Ureter (tissue), 1 donor: ENCODE data around the gene FGF14. TPM values are rescaled to one million over a fixed set of nuclear protein-coding genes. Genes with fewer than 3 reads are reported as not detected.

Experiments
- DNase-seq: peaks from one replicate; pipeline ENCODE4 v3.0.0-alpha.2; 2020; ENCODE audit warnings: low spot score
- total RNA-seq: library from RNA; stranded (reverse); gene quantifications from one replicate; pipeline ENCODE4 v1.2.4, GENCODE V29; 2023
- donor health status: DM: yes; HTN: yes; CAD: no.

FGF14 gene
- total RNA-seq, 1 donor from 2014 or later: 0.68 TPM

DNA sequence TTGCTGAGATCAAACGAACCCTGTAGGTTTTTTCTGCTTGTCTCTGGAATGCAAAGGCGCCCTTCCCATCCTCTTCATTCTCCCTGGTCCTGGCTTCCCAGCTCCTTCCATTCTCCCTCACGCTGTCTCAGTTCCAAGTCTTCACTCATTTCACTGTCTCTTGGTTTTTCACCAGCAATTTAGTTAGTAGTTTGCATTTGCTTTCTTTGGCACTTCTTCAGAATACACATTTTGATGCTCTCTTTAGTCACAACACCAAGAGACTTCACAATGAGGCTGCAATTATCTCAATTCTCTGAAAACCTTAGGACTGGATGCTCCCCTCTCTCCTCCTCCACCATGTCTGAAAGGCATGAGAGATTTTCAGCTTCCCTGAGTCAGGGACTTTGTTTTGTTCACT, 470.7 kb downstream of the FGF14 start:
- DNase-seq: no peak

DNA sequence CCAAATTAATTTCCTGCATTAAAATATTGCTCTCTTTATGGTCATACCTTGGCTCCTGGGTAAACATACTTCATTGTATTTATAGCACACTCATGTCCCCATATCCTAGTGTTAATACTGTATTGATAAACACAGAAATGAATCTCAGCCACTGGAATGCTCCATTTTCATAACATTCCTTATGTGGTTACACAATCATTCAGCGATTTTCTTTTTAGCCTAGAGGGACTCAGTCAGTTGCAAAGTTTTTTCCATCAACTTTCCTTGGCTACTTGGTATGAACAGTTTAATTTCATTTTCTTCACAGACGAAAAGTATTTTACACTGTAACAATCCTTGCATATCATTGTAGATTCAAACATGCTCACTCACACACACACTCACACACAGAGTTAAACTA, 471.5 kb downstream of the FGF14 start:
- no peak for DNase-seq

DNA sequence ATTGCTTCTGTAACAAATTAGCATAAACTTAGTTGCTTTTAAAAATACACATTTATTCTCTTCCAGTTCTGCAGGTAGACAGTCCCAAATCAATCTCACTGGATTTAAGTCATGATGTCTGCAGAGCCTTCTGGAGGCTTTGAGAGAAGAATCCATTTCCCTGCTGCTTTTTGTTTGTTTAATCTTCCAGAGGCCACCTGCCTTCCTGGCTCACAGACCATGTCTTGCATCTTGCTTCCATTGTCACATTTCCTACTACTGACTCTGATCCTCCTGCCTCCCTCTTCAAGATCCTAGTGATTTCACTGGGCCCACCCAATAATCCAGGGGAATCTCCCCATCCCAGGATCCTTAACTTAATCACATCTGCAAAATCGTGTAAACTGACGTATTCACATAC, 476.1 kb downstream of the FGF14 start:
- DNase-seq: no peak

DNA sequence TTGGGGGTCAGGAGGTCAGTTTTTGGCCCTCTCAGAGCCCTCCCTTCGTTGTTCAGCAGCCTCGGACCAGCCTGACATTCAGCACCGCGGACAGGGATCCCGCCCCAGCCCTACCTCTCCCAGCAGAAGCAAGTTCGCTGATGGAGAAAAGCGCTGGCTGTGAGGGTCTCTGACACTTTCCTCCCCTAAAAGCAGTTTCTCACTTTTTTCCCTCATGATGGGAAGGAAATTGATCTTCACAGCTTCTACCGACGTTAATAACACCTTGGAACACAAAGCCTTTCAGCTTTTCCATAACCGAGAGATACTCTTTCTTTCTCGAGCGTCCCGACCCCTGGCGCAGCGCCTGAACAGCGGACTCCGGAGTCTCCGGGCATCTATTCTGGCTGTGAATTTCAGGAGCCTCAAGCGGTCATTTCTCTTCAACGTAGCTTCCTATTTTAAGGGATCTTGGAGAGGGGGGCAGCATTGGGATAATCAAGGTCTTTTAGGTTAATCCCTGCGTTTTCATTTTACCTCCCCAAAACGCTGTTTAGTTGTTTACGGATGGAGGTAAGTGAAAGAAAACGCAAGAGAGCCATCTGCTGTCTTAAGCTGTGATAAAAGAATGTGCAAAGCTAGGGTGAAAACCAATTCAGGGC, 482.2 kb downstream of the FGF14 start:
- DNase-seq: peak; percentile 44

DNA sequence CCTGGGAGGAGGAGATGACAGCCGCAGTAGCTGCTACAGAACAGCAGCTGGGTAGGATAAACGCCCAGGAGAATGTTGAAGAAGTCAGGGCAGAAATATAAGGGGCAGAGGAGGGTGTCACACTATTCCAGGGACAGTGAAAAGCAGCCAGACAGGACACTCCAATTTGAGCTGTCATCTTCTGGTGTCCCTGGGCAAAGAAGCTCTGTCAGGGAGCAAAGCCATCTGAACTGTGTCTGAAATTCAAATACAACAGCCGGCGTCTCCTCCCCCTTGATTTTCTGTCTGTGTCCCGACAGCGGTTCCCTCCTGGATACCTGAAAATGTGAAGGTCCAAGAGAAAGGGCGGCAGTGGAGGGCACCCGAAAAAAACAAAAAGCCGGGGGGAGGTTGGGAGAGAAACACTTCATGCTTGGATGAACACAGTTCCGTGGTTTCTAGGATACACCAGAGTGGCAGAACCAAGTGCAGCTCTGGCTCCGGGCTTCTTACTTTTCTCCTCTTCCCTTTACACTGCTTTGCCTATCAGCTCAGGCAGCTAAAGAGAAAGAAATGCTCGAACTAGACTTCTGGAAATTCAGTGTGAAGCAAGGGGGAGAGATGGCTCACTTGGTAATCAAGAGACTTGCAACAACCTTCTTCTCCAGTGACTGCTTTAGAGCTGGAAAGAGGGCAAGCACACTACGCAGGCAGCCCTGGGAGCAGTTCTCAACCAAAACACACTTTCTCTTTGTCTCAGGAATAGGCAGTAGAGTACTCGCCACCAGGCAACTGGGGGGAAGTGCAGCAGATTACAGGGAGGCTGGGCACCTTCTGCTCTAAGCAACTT, 483.8 kb downstream of the FGF14 start:
- DNase-seq: no peak

DNA sequence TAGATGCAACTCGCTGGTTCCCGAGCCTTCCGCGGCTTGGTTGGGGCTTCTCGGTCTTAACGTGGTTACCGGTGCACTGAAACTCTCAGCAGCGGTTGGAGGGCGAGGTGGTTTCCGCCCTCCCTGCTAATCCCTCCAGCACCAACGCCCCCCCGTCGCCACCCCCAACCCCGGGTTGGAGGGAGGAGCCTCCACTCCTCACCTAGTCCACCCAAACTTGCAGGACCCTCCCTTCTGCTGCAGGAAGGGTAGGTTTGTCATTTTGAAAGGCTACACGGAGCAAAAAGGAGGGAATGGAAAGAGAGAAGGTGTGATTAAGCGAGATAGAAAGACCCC, 484.4 kb downstream of the FGF14 start:
- no peak for DNase-seq

DNA sequence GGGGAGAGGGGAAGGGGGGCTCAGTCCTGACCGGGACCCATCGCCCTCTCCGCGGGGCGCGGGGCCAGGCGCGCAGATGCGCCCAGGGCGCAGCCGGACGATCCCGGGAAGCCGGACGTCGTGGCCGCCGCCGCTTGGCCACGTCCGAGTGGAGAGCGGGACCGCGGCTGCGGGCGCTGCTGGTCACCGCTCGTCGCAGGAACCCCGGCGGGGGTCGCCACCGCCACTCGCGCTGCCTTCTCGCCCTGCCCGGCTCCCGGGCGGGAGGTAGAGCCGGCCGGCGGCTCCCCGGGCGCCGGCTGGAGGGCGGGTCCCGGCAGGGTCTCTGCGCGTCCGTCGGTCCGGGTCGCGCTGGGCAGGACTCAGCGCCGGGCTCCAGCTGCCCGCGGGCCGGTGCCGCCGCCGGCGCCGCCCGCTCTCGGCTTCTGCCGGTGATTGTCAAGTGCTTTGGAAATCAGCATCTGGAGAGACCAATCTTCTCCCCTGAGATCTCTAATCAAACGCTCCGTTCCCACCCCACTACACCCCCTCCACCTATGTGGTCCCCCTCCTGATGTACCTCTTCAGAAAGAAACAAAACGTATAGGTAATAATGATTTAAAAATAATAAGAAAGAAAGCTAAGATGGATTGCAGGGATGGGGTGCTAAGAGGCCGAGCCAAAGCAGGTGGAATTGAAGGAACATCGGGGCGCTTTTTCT, 484.9 kb downstream of the FGF14 start:
- DNase-seq: no peak

DNA sequence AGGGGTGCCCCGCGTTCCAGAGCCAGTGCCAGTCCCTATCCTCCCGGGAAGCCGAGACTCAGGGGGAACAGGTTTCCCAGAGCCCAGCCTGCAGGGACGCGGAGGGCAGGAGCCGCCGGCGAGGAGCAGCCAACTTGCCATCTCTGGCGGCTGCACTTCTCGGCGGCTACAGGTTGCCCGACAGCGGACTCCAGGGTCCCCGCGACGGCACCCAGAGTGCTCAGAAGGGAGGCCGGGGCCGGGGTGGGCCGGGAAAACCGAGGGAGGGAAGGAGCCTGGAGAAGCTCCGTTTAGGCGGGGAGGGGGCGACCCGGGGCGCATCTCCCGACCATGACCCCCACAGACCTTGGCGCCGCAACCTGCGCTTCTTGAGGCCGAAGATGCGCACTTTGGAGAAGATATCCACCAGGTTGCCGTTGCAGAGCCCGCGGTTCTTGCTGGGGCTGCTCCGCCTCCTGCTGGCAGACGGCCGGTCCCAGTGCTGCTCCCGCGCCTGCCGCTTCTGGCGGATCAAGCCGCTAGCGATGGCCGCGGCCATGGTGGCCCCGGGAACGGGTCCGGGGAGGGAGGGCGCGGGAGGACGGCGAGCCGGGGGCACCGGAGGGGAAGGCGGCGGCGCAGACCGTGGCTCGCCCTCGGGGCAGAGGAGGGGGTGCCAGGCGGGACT, 485.6 kb downstream of the FGF14 start:
- no peak for DNase-seq

DNA sequence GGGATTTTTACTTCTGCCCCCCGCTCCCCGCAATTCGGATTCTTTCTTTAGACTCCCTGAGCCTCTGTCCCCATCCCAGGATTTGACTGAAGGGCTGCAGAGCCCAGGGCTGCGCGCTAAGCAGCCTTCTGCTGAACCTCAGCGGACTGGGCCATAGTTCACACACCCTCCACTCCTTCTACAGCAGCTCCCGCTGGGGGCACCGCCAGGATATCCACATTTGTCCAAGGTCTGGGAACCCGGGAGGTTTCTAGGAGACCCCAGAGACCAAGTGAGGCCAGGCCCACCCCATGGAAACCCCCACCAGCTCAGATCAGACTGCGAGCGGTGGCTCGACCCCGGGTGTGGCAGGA, 486.1 kb downstream of the FGF14 start:
- DNase-seq: no peak

DNA sequence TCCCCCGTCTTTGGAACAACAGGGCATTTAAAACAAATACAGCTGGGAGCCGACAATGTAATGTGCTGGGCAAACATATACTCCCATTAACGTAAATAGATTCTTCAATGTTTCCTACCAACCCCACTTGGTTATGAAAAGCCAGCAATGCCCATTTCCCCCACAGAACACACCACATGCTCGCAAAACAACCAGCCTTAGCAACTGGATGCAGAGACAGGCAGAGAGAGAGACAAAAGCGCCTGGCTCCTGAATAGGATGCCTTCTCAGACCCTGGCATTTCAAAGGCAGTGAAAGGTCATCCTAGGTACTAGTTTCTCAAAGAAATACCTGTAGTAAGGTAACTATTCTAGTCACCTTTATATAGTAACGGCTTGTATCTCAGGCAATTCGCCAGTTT, 486.5 kb downstream of the FGF14 start:
- DNase-seq: no peak

DNA sequence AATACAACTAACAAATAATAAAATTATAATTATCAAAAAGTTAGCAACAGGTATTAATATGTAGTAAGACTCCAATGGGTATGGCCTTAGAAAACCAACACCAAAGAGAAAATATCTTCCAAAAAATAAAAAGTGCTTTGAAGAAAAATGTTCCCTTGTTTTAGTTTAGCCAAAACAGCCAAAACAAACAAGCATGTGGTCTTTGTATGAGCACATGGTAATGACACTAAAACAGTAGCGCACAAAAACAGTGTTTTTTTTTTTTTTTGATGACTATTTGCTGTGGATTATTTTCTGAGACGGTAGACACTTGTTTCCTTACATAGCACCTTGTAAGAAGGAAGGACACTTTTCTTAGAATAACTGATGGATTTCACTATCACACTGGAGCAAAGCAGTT, 490.1 kb downstream of the FGF14 start:
- no peak for DNase-seq

DNA sequence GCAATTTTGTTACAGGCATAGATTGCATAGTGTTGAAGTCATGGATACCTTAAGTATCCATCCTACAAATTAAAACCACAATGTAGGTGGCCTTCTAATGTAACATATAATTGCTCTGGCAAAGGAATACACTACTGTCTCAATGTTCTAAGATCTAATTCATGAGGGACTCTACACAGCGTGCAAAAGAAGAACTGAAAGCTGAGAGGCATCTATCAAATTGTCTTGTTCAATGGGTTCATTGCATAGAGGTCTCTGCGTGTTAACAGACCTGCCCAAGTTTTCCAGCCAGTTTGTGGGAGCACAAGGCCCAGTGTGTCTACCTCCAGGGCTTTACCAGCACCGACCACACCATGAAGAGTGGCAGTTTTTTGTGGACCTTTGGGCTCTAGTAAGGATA, 498.0 kb downstream of the FGF14 start:
- DNase-seq: no peak

DNA sequence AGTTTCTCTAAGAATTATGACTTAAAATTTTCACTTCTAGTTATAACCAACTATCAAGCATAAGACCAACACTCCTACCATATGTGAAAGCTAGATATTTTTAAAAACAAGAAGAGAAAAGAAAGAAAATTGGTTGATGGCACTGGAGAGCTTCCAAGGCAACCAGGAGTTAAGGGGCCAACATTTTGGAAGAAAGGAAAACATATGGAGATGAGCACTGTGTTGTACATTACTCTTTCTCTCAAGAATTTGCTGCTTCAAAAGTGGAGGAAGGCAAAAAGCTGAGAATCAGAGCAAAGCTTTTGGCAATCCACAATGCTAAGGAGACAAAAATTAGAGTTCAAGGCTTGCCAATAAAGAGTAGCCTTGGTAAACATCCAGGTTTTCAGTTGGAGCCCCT, 503.2 kb downstream of the FGF14 start:
- DNase-seq: no peak

DNA sequence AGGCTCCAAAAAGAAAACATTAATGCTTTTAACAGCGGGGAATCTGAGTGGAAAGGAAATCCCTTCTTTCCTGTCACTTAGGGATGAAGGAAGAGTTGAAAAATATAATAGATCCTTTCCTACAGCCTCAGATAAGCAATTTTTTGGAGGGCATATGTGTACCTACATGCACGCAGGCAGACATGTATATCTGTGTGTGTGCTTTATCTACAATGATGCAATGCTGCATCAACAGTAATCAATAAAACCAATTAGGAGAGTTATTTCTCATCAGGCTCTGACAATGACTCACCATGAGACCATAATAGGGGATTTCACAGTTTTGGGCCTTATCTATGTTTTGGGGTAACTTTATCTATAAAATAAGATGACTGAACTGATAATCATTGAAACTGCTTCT, 505.3 kb downstream of the FGF14 start:
- DNase-seq: no peak

DNA sequence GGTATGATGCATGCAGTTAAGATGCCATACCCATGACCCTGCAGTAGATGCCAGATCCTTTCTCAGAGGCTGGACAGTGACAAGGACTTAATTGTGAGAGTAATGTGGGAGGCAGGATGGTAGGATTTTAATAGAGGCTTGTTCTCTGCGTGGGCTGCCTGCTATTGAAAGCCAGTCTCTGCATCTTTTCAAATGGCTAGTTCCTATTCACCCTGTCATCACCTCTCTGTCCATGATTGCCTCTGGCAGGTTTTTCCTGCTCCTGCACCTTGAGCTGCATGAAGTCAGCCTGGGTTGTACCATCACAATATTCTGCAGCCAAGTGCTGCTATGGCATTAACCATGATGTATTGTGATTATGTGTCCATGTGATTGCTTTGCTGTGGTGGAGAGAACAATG, 508.8 kb downstream of the FGF14 start:
- DNase-seq: no peak

DNA sequence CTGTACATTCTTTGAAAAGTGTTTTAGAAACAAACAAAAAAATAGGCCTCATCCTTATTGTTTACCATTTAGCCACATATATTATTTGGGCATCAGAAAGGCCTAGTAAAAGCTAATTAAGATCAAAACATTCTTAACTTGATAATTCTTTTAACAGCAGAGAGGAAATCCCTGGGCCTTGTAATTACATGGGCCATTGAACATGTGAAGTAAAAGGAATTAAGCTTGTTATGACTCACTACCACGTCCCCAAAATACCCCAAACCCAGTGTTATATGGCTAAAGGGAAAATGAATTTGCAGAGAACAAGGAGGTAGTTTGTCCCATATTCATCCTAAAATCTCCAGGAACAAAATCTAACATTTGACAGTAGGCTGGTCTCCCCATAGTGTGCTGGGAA, 509.6 kb downstream of the FGF14 start:
- DNase-seq: no peak

DNA sequence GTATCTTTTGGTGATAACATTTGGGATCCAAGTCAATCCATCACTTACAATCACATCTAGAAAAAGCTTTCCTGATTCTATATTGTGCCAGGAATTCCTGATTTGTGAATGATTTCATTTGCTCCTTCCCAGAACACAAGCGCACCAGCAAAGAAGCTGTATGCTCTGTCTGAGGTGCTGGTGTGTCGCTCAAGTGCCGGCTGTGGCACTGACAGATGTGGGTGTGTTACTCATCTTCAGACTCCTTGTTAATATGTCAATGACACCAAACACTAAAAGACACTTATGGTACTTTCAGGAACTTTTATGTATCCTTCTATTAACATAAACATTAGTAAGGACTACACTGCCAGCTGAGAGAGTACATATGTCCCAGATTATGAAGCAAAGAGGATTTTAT, 520.3 kb downstream of the FGF14 start:
- DNase-seq: no peak

DNA sequence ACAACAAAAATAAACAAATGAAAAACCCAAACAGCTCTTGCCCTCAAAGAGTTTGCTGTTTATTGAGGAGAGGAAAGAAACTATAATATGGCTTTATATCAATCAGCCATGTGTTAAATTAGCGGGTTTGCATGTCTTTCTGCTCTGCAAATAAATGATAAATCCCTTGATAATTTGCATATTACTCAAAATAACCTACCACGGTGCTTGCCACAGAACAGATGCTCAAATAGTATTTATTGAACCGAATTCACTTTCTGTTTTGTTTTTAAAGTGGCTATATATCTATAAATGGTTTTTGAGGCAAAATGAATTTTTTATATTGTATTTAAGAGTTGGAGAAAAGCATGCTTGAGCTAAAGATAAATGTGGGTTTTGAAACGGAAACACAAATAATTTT, 521.3 kb downstream of the FGF14 start:
- DNase-seq: no peak

DNA sequence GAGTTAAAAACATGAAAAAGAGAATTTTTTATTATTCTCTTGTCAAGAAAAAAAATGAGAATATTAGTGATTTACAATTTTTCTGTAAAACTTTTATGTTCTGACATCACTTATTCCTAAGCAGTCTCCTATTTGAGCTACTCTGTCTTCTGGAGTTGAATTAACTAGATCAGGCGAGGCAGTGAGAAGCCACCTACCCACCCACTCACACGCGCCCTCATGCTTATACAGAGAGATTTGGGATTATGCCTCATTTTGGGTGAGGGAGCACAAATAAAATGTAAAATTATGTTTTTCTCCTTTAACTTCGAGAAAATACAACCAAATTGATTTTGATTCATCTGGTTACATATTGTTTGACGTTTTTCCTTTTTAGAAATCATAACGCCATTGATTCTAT, 524.9 kb downstream of the FGF14 start:
- DNase-seq: no peak

DNA sequence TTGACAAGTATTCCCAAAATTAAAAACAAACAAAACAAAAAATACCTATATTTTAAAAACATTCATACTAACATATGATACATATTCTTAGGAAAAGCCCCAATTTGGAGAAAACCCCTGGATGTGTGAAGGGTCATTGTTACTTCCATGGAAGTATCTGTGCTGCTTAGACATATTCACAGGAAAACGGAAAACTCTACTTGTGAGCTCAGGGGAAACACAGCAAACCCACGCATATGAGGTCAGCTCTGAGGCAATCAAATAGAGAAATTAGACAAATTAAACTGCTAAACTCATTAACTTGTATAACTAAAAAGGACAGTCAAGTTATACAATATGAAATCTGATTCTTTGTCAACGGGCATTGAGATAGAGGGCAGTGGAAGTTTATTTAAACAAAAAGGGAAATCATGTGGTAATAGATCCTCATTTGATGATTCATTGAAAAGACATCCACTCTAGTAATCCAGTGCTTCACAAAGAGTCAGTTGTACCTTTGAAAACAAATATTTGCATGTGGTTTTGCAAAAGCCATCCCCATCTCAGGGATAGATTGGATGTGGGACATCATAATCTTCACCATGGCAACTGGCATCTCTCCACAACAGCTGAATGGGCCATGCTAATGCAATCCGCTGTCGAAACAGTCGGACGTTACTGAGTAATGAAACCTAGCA, 526.0 kb downstream of the FGF14 start:
- no peak for DNase-seq

DNA sequence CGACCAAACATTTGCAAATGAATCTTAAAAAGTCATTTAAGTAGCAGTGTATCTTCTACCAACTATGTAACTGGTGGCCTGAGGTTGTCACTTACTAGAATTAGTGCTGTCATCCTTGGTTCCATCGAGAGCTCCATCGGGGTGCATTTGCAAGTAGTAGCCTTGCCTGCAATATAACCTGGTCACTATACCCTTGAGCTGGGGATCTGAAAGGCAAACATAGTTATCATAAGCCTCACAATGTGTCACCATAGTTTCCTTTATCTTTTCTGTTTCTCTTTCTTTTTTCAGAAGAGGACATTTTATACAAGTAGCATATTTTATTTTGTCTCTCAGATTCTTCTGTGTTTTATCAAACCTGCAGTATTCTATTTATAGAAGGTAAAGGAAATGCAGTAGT, 526.8 kb downstream of the FGF14 start:
- DNase-seq: no peak

DNA sequence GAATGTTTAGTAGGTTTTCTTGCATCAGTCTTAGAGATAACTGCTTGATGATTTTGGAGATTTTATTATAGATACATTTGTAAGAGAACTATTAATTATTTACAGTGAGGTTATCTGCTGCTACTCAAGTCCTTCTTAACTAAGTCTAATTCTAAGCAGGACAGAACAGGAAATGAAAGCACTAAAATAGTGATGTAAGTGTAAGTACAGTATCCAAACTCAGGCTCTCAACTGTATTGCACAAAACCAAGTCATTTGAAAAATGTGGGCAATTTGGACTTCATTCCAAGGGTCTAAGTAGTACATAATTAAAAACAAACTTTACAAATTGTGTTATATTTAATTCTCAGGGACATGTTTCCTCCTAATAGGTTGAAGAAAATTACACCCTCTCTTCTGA, 532.3 kb downstream of the FGF14 start:
- no peak for DNase-seq
